Spleen (tissue), 11 donors: Measurements from ENCODE around the gene RFX2. TPM values are rescaled to one million over a fixed set of nuclear protein-coding genes. Genes with fewer than 3 reads are reported as not detected.

Experiments
- DNase-seq: peaks from one replicate; pipeline ENCODE4 v3.0.0-alpha.2; 2020
- H3K27ac ChIP-seq, 8 donors: fragments of 200-600 bp; sonication (generic) in 7 of 8; 1 replicate in 4 of 8; 2 replicates in 4 of 8; pipeline versions ENCODE4 v1.5.0 to v1.8.0; 2016 to 2021; ENCODE audit warnings: inconsistent platforms in 4 of 8, mild to moderate bottlenecking in 4 of 8, moderate library complexity in 1 of 8
- H3K27me3 ChIP-seq, 7 donors: fragments of 200-600 bp; sonication (generic) in 6 of 7; replicated peaks in 1 of 7; 1 replicate in 4 of 7; 2 replicates in 3 of 7; pipeline versions ENCODE4 v1.5.0 to v1.8.0; 2016 to 2021; ENCODE audit warnings: inconsistent platforms in 3 of 7, mild to moderate bottlenecking in 1 of 7
- H3K36me3 ChIP-seq, 6 donors: fragments of 200-600 bp; sonication (generic) in 5 of 6; 1 replicate in 4 of 6; 2 replicates in 2 of 6; pipeline versions ENCODE4 v1.5.0 to v1.8.0; 2016 to 2021; ENCODE audit warnings: inconsistent platforms in 2 of 6
- H3K4me1 ChIP-seq, 6 donors: fragments of 200-600 bp; sonication (generic) in 5 of 6; 1 replicate in 3 of 6; 2 replicates in 3 of 6; pipeline versions ENCODE4 v1.5.0 to v1.8.0; 2016 to 2021; ENCODE audit warnings: inconsistent platforms in 3 of 6
- H3K4me3 ChIP-seq, 8 donors: fragments of 200-600 bp; sonication (generic) in 7 of 8; 1 replicate in 4 of 8; 2 replicates in 4 of 8; pipeline versions ENCODE4 v1.5.0 to v1.8.0; 2016 to 2021; ENCODE audit warnings: inconsistent platforms in 4 of 8, mild to moderate bottlenecking in 4 of 8, moderate library complexity in 2 of 8
- H3K9me3 ChIP-seq, 8 donors: fragments of 200-600 bp; sonication (generic) in 7 of 8; 1 replicate in 4 of 8; 2 replicates in 4 of 8; pipeline versions ENCODE4 v1.5.0 to v1.8.0; 2016 to 2021; ENCODE audit warnings: inconsistent platforms in 4 of 8
- CTCF ChIP-seq, 11 experiments: fragments of 200-600 bp in 7 of 11; fragments of 450-650 bp in 4 of 11; sonication (generic) in 4 of 11; IDR thresholded peaks in 8 of 11; conservative IDR thresholded peaks in 3 of 11; 1 replicate in 7 of 11; 2 replicates in 4 of 11; pipeline versions ENCODE4 v1.4.0 to v1.8.0; 2016 to 2021; ENCODE audit warnings: antibody characterized with exemption in 11 of 11, inconsistent platforms in 4 of 11, mild to moderate bottlenecking in 1 of 11
- POLR2A ChIP-seq, 3 donors: fragments of 450-650 bp; IDR thresholded peaks; one replicate each; pipeline ENCODE4 v1.5.1; 2017; ENCODE audit warnings: antibody characterized with exemption in 3 of 3, mild to moderate bottlenecking in 1 of 3
- POLR2AphosphoS5 ChIP-seq, 3 donors: sonication (generic); formaldehyde crosslinking; IDR thresholded peaks; one replicate each; pipeline ENCODE4 v1.5.1; 2017; ENCODE audit warnings: antibody characterized with exemption in 3 of 3
- WGBS, 5 donors: extraction: QIAGEN DNeasy Blood & Tissue Kit in 3 of 5; methylation state at CpG; one replicate each; pipeline versions ENCODE4 v1.1.5 to v1.1.7; 2013 to 2018; 5-methylcytosine and 5-hydroxymethylcytosine counted together
- intact Hi-C: fragments of 100-400 bp; cut with DNase I; formaldehyde crosslinking; loops from one replicate; pipeline ENCODE4 v1.15.0; 2023; ENCODE audit warnings: low total_unique reads
- polyA plus RNA-seq, 3 donors: library from polyadenylated mRNA; stranded (reverse); fragments of 200-250 nt; gene quantifications; one replicate each; pipeline ENCODE4 v1.2.1, GENCODE V29; 2013
- total RNA-seq, 7 donors: library from RNA; depleted of rRNA in 3 of 7; stranded (reverse); fragments of >200 nt in 3 of 7; fragmentation: NEBNext Ultra II Directional in 4 of 7; extraction: Animal tissue kit (Norgen Biotek cat#: 25700) in 4 of 7; gene quantifications; one replicate each; pipeline versions ENCODE4 v1.1.0 to v1.2.1, GENCODE V29; 2016 to 2021
- donor health status: healthy with polysubstance abuse.
- donor health status: DM: no; HTN: no; CAD: no; lungs with moderate emphysema.
- donor health status: DM: no; HTN: no; CAD: no.
- donor health status: Bipolar disorder and iron deficiency.
- donor health status: healthy.
- donor health status: DM: no; HTN: no; CAD: no.
- donor health status: DM: yes; HTN: yes; CAD: no.

RFX2 gene
- total and polyA plus RNA-seq, 10 donors, result 1.1 to 15.8 (median 7.8) TPM

GRCh38 chr19:5999693-6000092, 110.6 kb downstream of the RFX2 start:
- peaks cover 0 to 12% (median 7%) of the 10 kb centered on the region in 8 donors for H3K9me3 ChIP-seq
- no peak overlapping the region for H3K4me3 ChIP-seq
- intact Hi-C loops, result no loop called here
- H3K27me3 ChIP-seq, result no peaks in the 10 kb centered on the region
- peaks cover 0 to 3% (median under 1%) of the 10 kb centered on the region in 6 donors for H3K4me1 ChIP-seq
- WGBS, 5 donors, result 87 to 98% (median 96%) methylated on average over 6 of the region's 6 CpGs
- H3K36me3 ChIP-seq, result peaks cover 0 to 88% (median 0%) of the 10 kb centered on the region in 6 donors
- no peak overlapping the region for H3K27ac ChIP-seq
- TF ChIP-seq CTCF (IDR thresholded peaks at IDR 0.05 in 8 of 11, conservative IDR thresholded peaks at IDR 0.05 in 3 of 11) (no peak), POLR2AphosphoS5 (IDR thresholded peaks at IDR 0.05) (no peak), POLR2A (IDR thresholded peaks at IDR 0.05) (no peak)
- DNase-seq, result no peak

GRCh38 chr19:5997371-5997770, 112.9 kb downstream of the RFX2 start:
- WGBS, 5 donors, result 83 to 94% (median 92%) methylated on average over 5 to 17 of the region's 17 CpGs
- DNase-seq, result no peak
- H3K4me3 ChIP-seq, result no peak overlapping the region
- H3K27me3 ChIP-seq, result no peaks in the 10 kb centered on the region
- intact Hi-C loops, result no loop called here
- TF ChIP-seq CTCF (IDR thresholded peaks at IDR 0.05 in 8 of 11, conservative IDR thresholded peaks at IDR 0.05 in 3 of 11) (no peak), POLR2AphosphoS5 (IDR thresholded peaks at IDR 0.05) (no peak), POLR2A (IDR thresholded peaks at IDR 0.05) (no peak)
- peaks cover 4 to 26% (median 17%) of the 10 kb centered on the region in 6 donors for H3K4me1 ChIP-seq
- peaks cover 0 to 80% (median 0%) of the 10 kb centered on the region in 6 donors for H3K36me3 ChIP-seq
- H3K27ac ChIP-seq, result no peak overlapping the region
- peaks cover 0 to 12% (median 7%) of the 10 kb centered on the region in 8 donors for H3K9me3 ChIP-seq

- Histone ChIP-seq H3K4me1 (peaks cover 4 to 26% (median 17%) of the 10 kb centered on the region in 6 donors), H3K9me3 (peaks cover 0 to 12% (median 7%) of the 10 kb centered on the region in 8 donors), H3K4me3 (no peak overlapping the region), H3K36me3 (peaks cover 0 to 74% (median 0%) of the 10 kb centered on the region in 6 donors), H3K27me3 (no peaks in the 10 kb centered on the region), H3K27ac (no peak overlapping the region)
- DNase-seq, result no peak
- WGBS, 5 donors, result 92 to 96% (median 93%) methylated on average over 35 to 37 of the region's 37 CpGs
- no peak for TF ChIP-seq CTCF (IDR thresholded peaks at IDR 0.05 in 8 of 11, conservative IDR thresholded peaks at IDR 0.05 in 3 of 11)
- TF ChIP-seq POLR2A (IDR thresholded peaks at IDR 0.05), result no peak
- TF ChIP-seq POLR2AphosphoS5 (IDR thresholded peaks at IDR 0.05), result no peak
- intact Hi-C loops, result no loop called here
These were observed 113.5 kb downstream of the RFX2 start for GRCh38 chr19:5996623-5997320.

GRCh38 chr19:5996102-5996501, 114.2 kb downstream of the RFX2 start:
- TF ChIP-seq POLR2AphosphoS5 (IDR thresholded peaks at IDR 0.05) (no peak), POLR2A (IDR thresholded peaks at IDR 0.05) (no peak), CTCF (IDR thresholded peaks at IDR 0.05 in 8 of 11, conservative IDR thresholded peaks at IDR 0.05 in 3 of 11) (no peak)
- WGBS, 5 donors, result 85 to 96% (median 93%) methylated on average over 15 to 26 of the region's 26 CpGs
- Histone ChIP-seq H3K4me3 (no peak overlapping the region), H3K27ac (no peak overlapping the region), H3K4me1 (peaks cover 4 to 26% (median 17%) of the 10 kb centered on the region in 6 donors), H3K9me3 (peaks cover 0 to 12% (median 7%) of the 10 kb centered on the region in 8 donors), H3K36me3 (peaks cover 0 to 68% (median 0%) of the 10 kb centered on the region in 6 donors), H3K27me3 (no peaks in the 10 kb centered on the region)
- intact Hi-C loops, result no loop called here
- DNase-seq, result no peak
